Stimulated activated CD4-positive, alpha-beta T cell treated with anti-CD3 and anti-CD28 coated beads, Interleukin-4, amount 100 ng/mL, for 48 hours (primary cell): ENCODE results near the gene NPB.
"Not testable (repeated sequence)": the region's sequence is repeated elsewhere in the genome, so short reads cannot be mapped to it uniquely, and the experiment has no call there.

ENCODE experiments used
- DNase-seq, 2 donors: peaks; one replicate each; pipeline ENCODE4 v3.0.0-alpha.2; 2020; ENCODE audit warnings: low read depth in 2 of 2

Gene NPB

GRCh38 chr17:81911969-81912368 is 9.9 kb downstream of the NPB start:
- no peak for DNase-seq

- DNase-seq: no peak
Measured at GRCh38 chr17:81912441-81913309, 10.6 kb downstream of the NPB start.

DNA sequence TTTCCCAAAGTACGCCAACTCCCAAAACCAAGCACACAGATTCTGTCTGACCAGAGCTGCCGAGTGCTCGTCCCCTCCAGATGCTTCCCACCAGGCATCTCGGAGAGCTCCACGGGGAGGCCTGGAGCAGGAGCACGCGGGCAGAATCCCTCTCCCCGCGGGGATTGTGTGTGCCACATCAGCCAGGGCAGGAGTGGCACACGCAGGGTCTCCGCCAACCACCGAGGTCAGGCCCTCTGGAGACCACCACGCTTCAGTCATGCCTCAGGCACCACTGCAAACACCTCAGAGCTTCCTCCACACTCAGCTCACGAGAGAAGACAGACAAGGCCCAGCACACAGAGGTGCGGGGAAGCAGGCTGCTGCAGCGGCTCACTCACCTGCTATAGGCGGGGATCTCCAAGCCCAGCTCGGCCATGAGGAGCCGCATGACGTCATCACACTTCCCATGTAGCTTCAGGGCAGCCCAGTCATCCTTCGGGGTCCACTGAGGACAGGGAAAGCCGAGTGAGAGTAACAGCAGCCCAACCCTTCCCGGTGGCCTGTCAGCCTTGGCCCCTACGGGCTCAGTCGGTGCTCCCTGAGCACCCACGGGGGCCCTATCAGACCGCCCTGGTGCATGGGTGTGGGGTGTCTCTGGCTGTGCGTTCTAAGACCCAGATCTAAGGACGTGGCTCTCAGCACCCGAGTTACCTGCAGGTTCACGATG is 11.5 kb downstream of the NPB start:
- no peak for DNase-seq

GRCh38 chr17:81914103-81914850 is 12.2 kb downstream of the NPB start:
- no peak for DNase-seq

- DNase-seq: no peak
Measured at GRCh38 chr17:81915331-81915730, 13.3 kb downstream of the NPB start.

DNA sequence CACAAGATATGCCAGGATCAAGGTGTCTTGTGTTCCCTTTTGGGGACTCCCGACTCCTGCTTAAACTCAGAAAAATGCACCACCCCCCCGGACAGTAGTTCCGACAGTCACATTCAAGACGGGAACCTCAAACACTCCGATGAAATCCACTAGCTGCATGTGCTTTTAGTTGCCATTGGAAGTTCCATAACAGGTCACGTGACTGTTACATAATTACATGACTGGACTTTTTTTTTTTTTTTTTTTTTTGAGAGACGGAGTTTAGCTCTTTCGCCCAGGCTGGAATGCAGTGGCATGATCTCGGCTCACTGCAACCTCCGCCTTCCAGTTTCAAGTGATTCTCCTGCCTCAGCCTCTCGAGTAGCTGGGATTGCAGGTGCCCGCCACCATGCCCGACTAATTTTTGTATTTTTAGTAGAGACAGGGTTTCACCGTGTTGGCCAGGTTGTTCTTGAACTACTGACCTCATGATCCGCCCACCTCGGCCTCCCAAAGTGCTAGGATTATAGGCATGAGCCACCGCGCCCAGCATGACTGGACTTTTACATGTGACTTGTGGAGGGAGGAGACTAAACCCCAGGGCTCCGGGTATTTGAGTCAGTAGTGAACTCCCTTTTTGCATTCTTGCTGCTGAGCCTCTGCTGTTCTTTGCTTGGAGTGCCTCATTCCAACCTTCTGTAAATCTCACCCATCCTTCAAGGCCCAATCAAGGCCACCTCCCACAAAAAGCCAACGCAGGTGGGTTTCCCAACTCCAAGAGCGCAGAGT is 14.4 kb downstream of the NPB start:
- no peak for DNase-seq

DNA sequence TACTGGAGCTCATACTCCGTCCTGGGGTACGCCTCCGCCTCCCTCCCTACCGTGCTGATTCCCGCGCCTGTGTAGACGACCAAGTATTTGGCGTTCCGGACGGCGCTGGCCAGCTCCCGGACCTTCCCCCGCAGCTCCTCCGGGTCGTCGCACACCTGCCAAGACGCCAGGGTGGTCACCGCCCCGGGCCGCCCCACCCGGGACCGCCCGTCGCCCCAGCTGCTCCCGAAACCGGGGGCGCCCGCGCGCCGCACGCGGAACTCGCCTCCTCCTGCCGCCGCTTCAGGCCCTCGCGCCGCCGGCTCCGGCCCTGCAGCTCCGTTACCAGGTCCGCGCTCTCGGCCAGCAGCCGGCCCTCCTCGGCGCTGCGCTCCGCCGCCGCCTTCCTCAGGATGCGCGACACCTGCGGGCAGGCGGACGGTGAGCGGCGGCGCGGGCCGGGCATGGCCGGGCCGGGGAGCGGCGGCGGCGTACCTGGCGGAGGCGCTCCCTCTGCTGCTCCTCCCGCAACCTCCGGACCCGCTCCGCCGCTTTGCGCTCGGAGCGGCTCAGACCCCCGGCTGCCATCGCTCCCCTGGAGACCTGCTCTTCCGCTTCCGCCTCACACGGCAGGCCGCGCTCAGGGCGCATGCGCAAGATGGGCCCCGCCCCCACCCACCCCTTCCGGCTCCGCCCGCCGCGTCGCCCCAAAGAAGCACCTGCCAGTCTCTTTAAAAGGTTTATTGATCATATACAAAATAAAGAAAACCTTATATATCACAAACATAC is 15.7 kb downstream of the NPB start, which contains the start of gene SIRT7:
TSS of gene SIRT7 (minus strand) at position 612 of the 768 bp plus-strand sequence. CDS start at position 567, 45 bp downstream.
- peak; percentile 61 to 78 for DNase-seq

- DNase-seq: not testable (repeated sequence)
Measured at GRCh38 chr17:81918333-81918669, 16.3 kb downstream of the NPB start.

GRCh38 chr17:81918832-81919545 is 17.0 kb downstream of the NPB start:
- DNase-seq: no peak

DNA sequence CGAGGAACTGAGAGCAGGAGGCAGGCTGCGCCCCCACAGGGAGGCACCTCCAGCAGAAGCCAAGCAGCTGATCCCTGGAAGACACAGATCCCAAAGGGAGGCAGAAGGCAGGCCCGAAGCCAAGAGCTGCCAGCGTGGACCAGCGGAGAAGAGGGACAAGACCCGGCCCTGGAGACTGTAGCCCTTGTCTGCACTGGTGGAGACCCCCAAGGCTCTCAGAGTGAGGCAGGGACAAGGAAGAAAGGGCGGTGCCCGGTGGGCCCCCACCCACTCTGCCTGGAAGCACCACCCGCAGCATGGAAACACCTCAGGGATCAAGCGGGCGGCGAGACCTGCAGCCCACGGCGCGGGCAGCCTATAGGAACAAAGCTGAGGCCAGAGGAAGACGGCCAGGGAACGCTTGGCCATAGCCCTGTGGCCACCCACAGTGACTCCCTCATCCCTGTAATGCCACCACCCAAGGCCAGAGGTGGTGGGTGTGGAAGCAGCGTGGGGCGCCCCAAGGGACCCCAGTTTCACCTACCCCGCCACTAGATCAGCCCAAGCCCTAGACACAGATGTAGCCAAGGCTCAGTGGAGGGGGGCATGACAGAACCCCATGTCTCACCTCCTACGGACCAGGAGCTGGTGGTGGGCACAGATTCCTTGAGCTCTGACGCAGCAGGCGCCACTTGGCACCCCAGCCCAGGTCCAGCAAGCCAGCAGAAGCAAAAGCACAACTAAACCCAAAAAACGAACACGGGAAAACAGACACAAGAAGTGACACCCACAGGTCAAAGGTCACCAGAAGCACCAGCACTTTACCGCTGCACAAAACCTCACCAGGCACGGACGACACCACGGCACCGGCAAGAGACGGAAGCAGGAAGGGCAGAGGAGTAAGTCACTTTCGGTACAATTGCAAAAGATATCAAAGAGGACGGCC is 18.8 kb downstream of the NPB start:
- no peak for DNase-seq

GRCh38 chr17:81921537-81921862 is 19.5 kb downstream of the NPB start:
- no peak for DNase-seq

- no peak for DNase-seq
Measured at GRCh38 chr17:81921996-81922565, 20.0 kb downstream of the NPB start.

DNA sequence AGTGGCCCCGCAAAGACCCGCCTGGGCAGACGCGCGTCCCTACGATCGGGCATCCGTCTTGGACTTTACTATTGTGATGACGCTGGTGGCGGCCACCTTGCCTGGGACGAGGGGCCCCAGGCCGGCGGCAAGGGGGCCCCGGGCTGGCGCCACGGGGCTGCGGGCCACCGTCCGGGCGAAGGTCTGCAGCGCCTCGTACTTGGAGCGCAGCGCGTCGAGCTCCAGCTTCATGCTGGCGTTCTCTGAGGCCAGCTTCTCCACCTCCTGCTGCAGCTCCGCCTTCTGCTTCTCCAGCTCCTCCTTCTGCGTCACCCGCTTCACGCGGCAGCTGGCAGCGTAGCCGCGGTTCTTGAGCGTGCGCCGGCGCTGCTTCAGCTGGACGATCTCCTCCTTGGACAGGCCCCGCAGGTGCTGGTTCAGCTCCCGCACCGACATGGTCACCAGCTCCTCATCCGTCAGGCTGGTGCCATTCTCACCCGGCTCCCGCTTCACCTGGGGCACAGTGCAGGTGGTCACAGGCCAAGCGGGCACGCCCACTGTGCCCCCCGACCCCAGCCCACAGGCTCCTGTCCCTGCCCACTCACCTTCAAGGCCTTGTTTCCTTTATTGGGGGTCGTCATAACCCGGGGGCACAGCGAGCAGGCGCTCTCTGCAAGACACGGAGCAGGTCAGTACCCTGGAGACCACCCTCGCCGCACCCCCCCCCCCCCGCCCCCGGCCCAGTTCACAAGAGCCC is 20.7 kb downstream of the NPB start:
- DNase-seq: no peak

DNA sequence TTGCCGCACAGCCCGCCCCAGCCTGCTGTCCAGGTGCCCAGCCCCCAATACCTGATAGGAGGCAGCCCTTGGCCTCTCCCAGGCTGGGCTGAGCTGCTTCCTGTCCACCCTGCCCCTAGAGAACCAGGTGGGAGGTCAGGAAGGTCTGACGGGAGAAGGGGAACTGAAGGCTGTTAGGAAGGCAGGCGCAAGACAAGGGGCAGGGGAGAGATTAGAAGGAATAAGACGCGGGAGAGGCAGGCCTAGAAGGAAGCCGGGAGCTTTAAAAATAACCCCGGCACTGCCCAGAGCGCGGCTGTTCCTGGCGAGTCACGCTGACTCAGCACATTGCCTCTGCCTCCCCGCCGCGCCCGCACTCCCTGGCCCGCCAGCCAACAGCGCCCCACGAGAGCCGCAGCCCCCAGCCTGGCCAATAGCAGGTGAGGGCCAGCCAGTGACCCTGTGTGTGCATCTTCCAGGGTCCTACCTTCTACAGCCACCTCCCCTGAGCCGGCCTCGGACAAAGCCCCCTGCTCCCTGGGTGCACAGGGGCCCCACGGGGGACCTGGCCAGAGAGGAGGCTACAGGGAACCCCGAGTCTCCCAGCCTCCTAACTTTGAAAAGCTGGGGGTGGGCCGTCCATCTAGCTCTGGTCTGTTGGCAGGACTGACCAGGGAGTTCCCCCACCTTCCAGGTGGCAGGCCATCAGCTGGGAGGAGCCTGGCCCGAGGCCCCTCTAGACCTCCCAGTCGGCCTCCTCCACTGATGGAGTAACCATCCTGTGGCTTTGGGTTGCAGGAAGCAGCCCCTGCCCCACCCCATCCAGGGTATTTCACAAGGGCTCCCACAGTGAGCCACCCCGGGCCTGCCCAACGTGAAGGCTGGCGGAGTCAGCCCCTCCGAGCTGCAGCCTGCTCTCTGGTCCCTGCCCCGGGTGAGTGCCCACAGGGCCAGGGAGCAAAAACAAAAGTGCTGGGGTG is 21.5 kb downstream of the NPB start:
- no peak for DNase-seq

DNA sequence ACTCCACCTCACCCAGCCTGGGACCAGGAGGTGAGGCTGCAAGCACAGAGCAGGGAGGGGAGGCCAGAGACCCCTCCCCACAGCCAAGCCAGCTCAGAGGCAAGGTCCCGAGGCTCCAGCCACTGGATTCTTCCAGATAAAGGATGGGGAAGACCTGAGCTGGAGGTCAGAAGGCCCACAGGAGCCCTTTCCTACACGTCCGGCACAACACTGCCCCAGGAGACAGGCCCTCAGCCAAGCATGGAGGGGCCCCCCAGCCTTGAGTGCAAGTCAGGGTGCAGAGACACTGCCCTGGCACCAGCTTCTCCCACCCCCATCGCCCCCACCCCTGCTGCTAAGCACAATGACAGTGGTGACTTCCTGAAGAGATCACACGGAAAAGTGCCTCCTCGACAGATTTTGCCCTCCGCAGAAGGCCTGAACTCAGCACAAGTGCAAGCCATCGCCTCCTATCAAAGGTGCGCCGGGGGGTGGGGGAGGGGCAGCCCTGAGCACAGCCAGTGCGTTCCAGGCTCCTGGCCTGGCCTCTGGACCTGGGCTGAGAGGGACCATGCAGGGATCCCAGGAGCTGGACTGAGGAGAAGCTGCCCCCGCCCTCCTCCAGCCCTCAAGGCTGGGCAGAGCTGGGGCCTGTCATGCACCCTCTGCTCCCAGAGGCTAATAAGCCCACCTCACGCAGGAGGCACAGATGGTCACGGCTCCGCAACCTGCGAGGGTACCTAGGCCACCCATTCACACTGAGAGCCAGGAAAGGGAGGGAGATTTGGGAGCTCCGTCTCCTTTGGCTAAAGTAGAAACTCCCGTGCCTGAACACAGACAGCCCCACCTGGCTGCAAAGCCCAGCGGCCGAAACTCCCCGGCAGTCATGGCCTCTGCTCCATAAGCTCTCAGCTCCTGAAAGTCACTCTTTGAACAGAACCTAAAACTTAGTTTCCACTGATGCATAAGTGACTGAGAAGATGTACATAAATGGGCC is 22.8 kb downstream of the NPB start:
- no peak for DNase-seq
